ENCODE results near the gene BRPF1.

Gene BRPF1

GRCh38 chr3:9791127-9791526, 59.6 kb downstream of the BRPF1 start:
- DNase-seq (ENCODE audit: low spot score) = no peak

- no peak for DNase-seq (ENCODE audit: low spot score)
These were observed 60.4 kb downstream of the BRPF1 start for GRCh38 chr3:9791790-9792404.

GRCh38 chr3:9792405-9793160, 61.0 kb downstream of the BRPF1 start, which contains the start of the genes ARPC4 and TADA3:
Gene ARPC4, plus strand, starts transcription at chr3:9793082. Its CDS starts 40 bp downstream, at chr3:9793122.
Gene TADA3, minus strand, starts transcription at chr3:9792473. Its CDS starts 1,007 bp downstream, at chr3:9791466.
- peak; percentile 95 for DNase-seq (ENCODE audit: low spot score)

- DNase-seq (ENCODE audit: low spot score) = no peak
These were observed 61.7 kb downstream of the BRPF1 start for GRCh38 chr3:9793161-9793781.

- DNase-seq (ENCODE audit: low spot score) = no peak
These were observed 62.9 kb downstream of the BRPF1 start for GRCh38 chr3:9794400-9794799.

- DNase-seq (ENCODE audit: low spot score) = peak; percentile 33
These were observed 63.7 kb downstream of the BRPF1 start for GRCh38 chr3:9795207-9795606.

- no peak for DNase-seq (ENCODE audit: low spot score)
These were observed 65.8 kb downstream of the BRPF1 start for GRCh38 chr3:9797196-9797945.

All from globus pallidus (tissue), 1 donor.